Erythroblast (primary cell): ENCODE results near the gene ROPN1L.

ENCODE experiments used
- GATA1 ChIP-seq: IDR thresholded peaks from 2 replicates; pipeline ENCODE4 v1.6.1; 2011; ENCODE audit warnings: low read depth, mild to moderate bottlenecking, control low read depth, low read length, moderate library complexity
- POLR2A ChIP-seq: IDR thresholded peaks from 2 replicates; pipeline ENCODE4 v1.6.1; 2011; ENCODE audit warnings: mild to moderate bottlenecking, low read length

DNA sequence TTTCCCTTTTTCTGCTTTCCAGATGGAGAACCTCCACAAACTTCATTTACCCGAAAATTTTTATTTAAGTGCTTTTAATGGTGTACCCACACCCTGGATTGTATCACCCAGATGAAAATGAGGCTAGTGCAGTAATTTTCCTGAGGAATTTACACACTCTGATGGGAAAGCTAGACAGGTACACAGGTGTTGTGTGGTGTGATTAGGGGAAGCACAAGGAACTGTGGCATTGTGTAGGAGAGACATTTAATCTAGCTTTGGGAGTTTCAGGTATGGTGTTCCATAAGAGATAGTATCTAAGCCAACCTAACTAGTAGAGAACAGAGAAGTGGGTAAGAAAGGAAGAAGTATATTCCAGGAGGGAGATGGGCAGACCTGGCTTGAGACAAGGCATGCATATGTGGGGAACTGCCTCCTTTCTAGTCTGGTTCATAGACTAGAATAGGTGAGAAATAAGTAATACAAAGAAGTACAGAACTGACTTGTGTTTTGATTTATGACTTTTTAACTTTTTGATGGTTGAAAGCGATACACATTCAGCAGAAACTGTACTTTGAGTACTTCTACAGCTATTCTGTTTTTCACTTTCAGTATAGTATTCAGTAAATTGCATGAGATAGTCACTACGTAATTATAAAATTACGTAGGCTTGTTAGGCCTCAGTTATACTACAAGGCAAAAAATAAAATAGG is 22.9 kb upstream of the ROPN1L start:
- TF ChIP-seq POLR2A (no peak), GATA1 (no peak)
